HEK293T (cell line): ENCODE results near the gene COLEC11.

Source experiments
- BHLHE40 ChIP-seq: fragments of 450-650 bp; IDR thresholded peaks from 2 replicates; pipeline ENCODE4 v1.6.1; 2016; ENCODE audit warnings: mild to moderate bottlenecking, moderate library complexity, borderline replicate concordance
- ELF4 ChIP-seq: fragments of 450-650 bp; IDR thresholded peaks from 2 replicates; pipeline ENCODE4 v1.6.1; 2017; ENCODE audit warnings: antibody characterized with exemption
- FOXK2 ChIP-seq: fragments of 450-650 bp; IDR thresholded peaks from 2 replicates; pipeline ENCODE4 v1.6.1; 2016; ENCODE audit warnings: mild to moderate bottlenecking
- NFRKB ChIP-seq: fragments of 450-650 bp; IDR thresholded peaks from 2 replicates; pipeline ENCODE4 v1.6.1; 2016; ENCODE audit warnings: mild to moderate bottlenecking, moderate library complexity
- SP1 ChIP-seq: fragments of 450-650 bp; IDR thresholded peaks from 2 replicates; pipeline ENCODE4 v1.6.1; 2017
- SUZ12 ChIP-seq: fragments of 450-650 bp; IDR thresholded peaks from 2 replicates; pipeline ENCODE4 v1.6.1; 2016; ENCODE audit warnings: mild to moderate bottlenecking
- TARDBP ChIP-seq: fragments of 450-650 bp; IDR thresholded peaks from 2 replicates; pipeline ENCODE4 v1.6.1; 2016

DNA sequence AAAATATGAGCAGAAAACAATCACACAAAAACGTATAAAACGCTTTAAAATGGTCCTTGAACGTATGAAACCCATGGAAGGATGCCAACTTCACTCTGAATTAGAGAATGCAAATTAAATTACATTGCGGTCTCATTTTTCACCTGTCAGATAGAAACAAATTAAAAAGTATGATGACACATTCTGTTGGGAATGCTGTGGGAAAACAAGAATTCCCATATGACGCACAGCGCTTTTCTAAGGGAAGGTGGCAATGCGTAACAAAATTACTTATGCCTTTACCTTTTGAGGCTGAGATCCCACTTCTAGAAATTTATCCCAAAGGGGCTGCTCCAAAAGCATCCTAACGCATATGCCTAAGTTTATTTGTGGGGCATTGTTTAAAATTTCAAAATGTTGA is 23.6 kb upstream of the COLEC11 start:
- TF ChIP-seq ELF4 (no peak), BHLHE40 (no peak), SUZ12 (no peak), FOXK2 (no peak), TARDBP (no peak), SP1 (no peak), NFRKB (no peak)
